Trophoblast cell (in vitro differentiated cells and primary cell): ENCODE results near the gene NCOA4.

ENCODE experiments used
- DNase-seq, 2 donors: peaks; one replicate each; pipeline ENCODE4 v3.0.0-alpha.2; 2016
- H2AFZ ChIP-seq: 2 replicates; pipeline ENCODE4 v1.6.1; 2013; ENCODE audit warnings: low read length, moderate library complexity, mild to moderate bottlenecking; ENCODE audit not compliant: insufficient read depth, poor library complexity
- H2AK5ac ChIP-seq: 2 replicates; pipeline ENCODE4 v1.6.1; 2013; ENCODE audit warnings: mild to moderate bottlenecking, low read length
- H2BK120ac ChIP-seq: 2 replicates; pipeline ENCODE4 v1.6.1; 2013; ENCODE audit warnings: low read length, mild to moderate bottlenecking, moderate library complexity; ENCODE audit not compliant: insufficient read depth, poor library complexity
- H2BK12ac ChIP-seq: 2 replicates; pipeline ENCODE4 v1.6.1; 2013; ENCODE audit warnings: mild to moderate bottlenecking, low read length, moderate library complexity
- H2BK5ac ChIP-seq: 2 replicates; pipeline ENCODE4 v1.6.1; 2013; ENCODE audit warnings: low read length, low read depth, moderate library complexity, mild to moderate bottlenecking; ENCODE audit not compliant: poor library complexity
- H3K14ac ChIP-seq: 2 replicates; pipeline ENCODE4 v1.6.1; 2013; ENCODE audit warnings: mild to moderate bottlenecking, low read length
- H3K18ac ChIP-seq: 2 replicates; pipeline ENCODE4 v1.6.1; 2013; ENCODE audit warnings: mild to moderate bottlenecking, low read length
- H3K23ac ChIP-seq: 2 replicates; pipeline ENCODE4 v1.6.1; 2013; ENCODE audit warnings: low read length
- H3K27ac ChIP-seq: 2 replicates; pipeline ENCODE4 v1.5.1; 2013; ENCODE audit warnings: low read depth, mild to moderate bottlenecking, inconsistent platforms, low read length, moderate library complexity
- H3K27me3 ChIP-seq: 2 replicates; pipeline ENCODE4 v1.6.1; 2013; ENCODE audit warnings: inconsistent platforms, mild to moderate bottlenecking, low read length, moderate library complexity; ENCODE audit not compliant: insufficient read depth
- H3K36me3 ChIP-seq, 2 experiments: 1 replicate in 1 of 2; 2 replicates in 1 of 2; pipeline ENCODE4 v1.6.1; 2013; ENCODE audit warnings: low read length in 2 of 2, mild to moderate bottlenecking in 2 of 2, moderate library complexity in 1 of 2; ENCODE audit not compliant: insufficient read depth in 2 of 2, control insufficient read depth in 1 of 2
- H3K4ac ChIP-seq: 2 replicates; pipeline ENCODE4 v1.6.1; 2013; ENCODE audit warnings: low read depth, mild to moderate bottlenecking, low read length, moderate library complexity
- H3K4me1 ChIP-seq, 2 experiments: 1 replicate in 1 of 2; 2 replicates in 1 of 2; pipeline ENCODE4 v1.6.1; 2013; ENCODE audit warnings: low read length in 2 of 2, mild to moderate bottlenecking in 2 of 2, moderate library complexity in 1 of 2; ENCODE audit not compliant: insufficient read depth in 2 of 2, control insufficient read depth in 1 of 2
- H3K4me2 ChIP-seq: 2 replicates; pipeline ENCODE4 v1.6.1; 2013; ENCODE audit warnings: inconsistent platforms, mild to moderate bottlenecking, low read length, moderate library complexity
- H3K4me3 ChIP-seq: 2 replicates; pipeline ENCODE4 v1.5.1; 2013; ENCODE audit warnings: mild to moderate bottlenecking, low read depth, low read length, inconsistent platforms
- H3K79me1 ChIP-seq: one replicate; pipeline ENCODE4 v1.6.1; 2013; ENCODE audit warnings: low read length
- H3K79me2 ChIP-seq: 2 replicates; pipeline ENCODE4 v1.6.1; 2013; ENCODE audit warnings: low read length, mild to moderate bottlenecking; ENCODE audit not compliant: control insufficient read depth, insufficient read depth, poor library complexity
- H3K9ac ChIP-seq: 2 replicates; pipeline ENCODE4 v1.6.1; 2013; ENCODE audit warnings: mild to moderate bottlenecking, low read length
- H3K9me3 ChIP-seq: 2 replicates; pipeline ENCODE4 v1.6.1; 2013; ENCODE audit warnings: low read depth, mild to moderate bottlenecking, control low read depth, inconsistent platforms, low read length; ENCODE audit not compliant: insufficient read depth
- H4K12ac ChIP-seq: 2 replicates; pipeline ENCODE4 v1.6.1; 2013; ENCODE audit warnings: low read depth, mild to moderate bottlenecking, low read length, moderate library complexity
- H4K8ac ChIP-seq: 2 replicates; pipeline ENCODE4 v1.6.1; 2013; ENCODE audit warnings: low read depth, mild to moderate bottlenecking, low read length, moderate library complexity
- H4K91ac ChIP-seq: one replicate; pipeline ENCODE4 v1.6.1; 2013; ENCODE audit warnings: low read depth, mild to moderate bottlenecking, low read length, moderate library complexity
- WGBS: extraction: QIAGEN DNeasy Blood & Tissue Kit; methylation state at CpG from one replicate; pipeline ENCODE4 v1.1.7; 2013; ENCODE audit warnings: missing lambda C conversion rate; ENCODE audit not compliant: insufficient read length, insufficient coverage; ENCODE audit errors: extremely low coverage; 5-methylcytosine and 5-hydroxymethylcytosine counted together

NCOA4 gene

DNA sequence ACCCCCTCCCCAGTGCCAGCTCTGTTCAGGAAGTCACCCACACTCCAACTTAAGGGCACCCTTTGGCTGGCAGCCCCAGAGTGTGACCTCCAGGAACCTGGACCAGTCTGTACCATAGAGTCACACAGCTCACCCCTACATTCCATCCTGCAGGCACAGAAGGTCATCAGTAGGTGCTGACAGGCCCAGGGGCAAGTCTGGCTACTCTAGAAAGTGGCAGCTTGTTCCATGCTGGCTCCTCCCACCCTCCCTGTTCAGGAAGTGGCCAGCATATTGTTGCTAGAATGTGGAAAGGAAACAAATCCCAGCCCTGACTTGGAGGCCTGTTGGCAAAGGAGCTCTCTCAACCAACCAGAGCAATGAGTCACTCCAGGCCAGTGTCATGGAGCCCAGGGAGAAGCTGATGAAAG is 3.2 kb upstream of the NCOA4 start:
- Histone ChIP-seq H3K27ac (peak overlapping the region; percentile 54), H3K4me3 (no peak overlapping the region), H3K9me3 (no peaks in the 10 kb centered on the region), H2AFZ (no peak overlapping the region), H3K79me2 (peaks cover 6% of the 10 kb centered on the region), H3K36me3 (no peaks in the 10 kb centered on the region), H3K4me1 (peaks cover 5 to 7% of the 10 kb centered on the region in 2 experiments), H3K9ac (no peak overlapping the region), H3K23ac (no peak overlapping the region), H2BK120ac (peak overlapping the region; percentile 26), H4K8ac (peak overlapping the region; percentile 77), H3K18ac (peak overlapping the region; percentile 7), H4K12ac (no peak overlapping the region), H3K4me2 (no peak overlapping the region), H2BK5ac (no peak overlapping the region), H3K27me3 (no peaks in the 10 kb centered on the region), H2AK5ac (peak overlapping the region; percentile 59), H3K79me1 (peaks cover 12% of the 10 kb centered on the region), H3K14ac (no peak overlapping the region), H4K91ac (peak overlapping the region; percentile 25), H2BK12ac (peak overlapping the region; percentile 47), H3K4ac (no peak overlapping the region)
- peak; percentile 68 to 82 for DNase-seq

DNA sequence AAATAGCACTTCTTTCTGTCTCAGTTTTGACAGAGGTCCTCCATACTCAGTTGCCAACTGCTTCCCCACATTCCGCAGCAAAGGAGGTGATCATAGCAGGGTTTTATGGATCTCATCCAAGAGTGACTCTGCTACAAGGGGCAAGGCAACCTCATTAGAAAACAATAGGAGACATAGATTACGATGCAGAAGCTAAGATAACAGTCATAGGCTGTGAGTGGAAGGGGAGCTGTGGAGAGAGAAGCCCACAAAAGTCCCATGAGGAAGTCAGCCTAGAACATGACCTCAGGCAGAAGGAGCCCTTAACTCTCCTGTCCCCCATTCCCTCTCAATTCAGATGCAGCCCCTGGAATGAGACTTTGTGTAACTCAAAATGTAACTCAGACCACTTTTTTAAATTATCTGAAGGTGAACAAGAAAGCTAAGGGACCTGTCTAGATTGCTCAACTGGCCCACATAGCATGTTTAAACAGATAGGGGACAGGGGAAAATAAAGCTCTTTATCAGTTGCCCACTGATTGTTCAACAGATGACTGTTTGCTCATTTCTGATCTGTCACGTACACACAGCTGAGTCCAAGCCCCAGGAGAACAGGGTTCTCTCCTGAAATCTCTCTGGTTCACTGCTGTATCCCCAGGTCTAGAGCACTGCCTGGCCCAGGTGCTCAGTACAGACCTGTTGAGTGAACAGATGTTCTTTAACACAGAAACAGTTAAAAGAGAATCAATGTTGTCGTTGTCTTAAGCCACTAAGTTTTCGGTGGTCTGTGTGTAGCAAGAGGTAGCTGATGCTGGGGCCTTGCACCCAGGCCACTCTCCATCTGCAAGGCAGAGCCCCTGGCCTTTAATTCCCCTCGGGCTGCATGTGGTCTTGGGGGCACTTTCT is 1.5 kb upstream of the NCOA4 start:
- Histone ChIP-seq H3K4me1 (peaks cover 5 to 7% of the 10 kb centered on the region in 2 experiments), H3K27me3 (no peaks in the 10 kb centered on the region), H3K9ac (no peak overlapping the region), H2AK5ac (no peak overlapping the region), H2BK120ac (peak overlapping the region; percentile 44), H2BK5ac (no peak overlapping the region), H3K79me2 (peaks cover 7% of the 10 kb centered on the region), H2AFZ (peak overlapping the region; percentile 23), H4K91ac (peak overlapping the region; percentile 19), H3K9me3 (no peaks in the 10 kb centered on the region), H3K4me2 (no peak overlapping the region), H3K4me3 (no peak overlapping the region), H2BK12ac (peak overlapping the region; percentile 69), H3K14ac (no peak overlapping the region), H3K18ac (no peak overlapping the region), H4K12ac (no peak overlapping the region), H4K8ac (peak overlapping the region; percentile 46), H3K36me3 (no peaks in the 10 kb centered on the region), H3K27ac (no peak overlapping the region), H3K4ac (no peak overlapping the region), H3K23ac (no peak overlapping the region), H3K79me1 (peaks cover 12% of the 10 kb centered on the region)
- peak; percentile 52 to 74 for DNase-seq
- no CpG with 5 or more reads among the region's 6 CpGs for WGBS

DNA sequence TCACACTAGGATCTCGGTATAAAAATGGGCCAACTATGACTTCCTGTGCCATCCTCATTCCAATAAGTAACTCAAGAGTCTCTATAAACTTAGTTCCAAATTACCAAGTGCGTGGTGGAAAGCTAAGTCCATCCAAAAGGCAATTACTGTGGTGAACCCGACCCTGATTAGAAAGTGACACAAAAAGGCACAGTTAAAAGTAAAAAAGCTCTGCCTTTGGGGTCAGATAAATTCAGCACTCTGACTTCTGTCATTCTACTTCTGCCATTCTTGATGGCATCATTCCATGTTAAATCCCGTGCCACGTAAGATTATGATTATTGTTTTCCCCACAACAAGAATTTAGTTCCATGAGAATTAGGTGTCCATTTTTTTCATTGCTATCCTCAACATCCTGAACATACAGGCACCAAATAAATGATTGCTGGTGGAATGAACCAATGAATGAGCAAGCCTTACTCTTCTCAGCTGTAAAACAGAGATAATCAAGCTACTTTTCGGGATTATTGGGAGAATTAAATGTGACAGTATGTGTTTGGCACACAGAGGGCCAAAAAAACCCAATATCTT is 877 bp downstream of the NCOA4 start:
- Histone ChIP-seq H3K9ac (peak overlapping the region; percentile 99), H3K4me1 (peaks cover 5 to 7% of the 10 kb centered on the region in 2 experiments), H2BK12ac (no peak overlapping the region), H2AFZ (no peak overlapping the region), H3K79me1 (peaks cover 10% of the 10 kb centered on the region), H2BK5ac (no peak overlapping the region), H3K4me3 (peak overlapping the region; percentile 98), H3K4ac (peak overlapping the region; percentile 37), H3K9me3 (no peaks in the 10 kb centered on the region), H2BK120ac (no peak overlapping the region), H3K27me3 (no peaks in the 10 kb centered on the region), H3K79me2 (peaks cover 7% of the 10 kb centered on the region), H3K14ac (peak overlapping the region; percentile 98), H3K18ac (no peak overlapping the region), H3K23ac (no peak overlapping the region), H2AK5ac (no peak overlapping the region), H3K36me3 (no peaks in the 10 kb centered on the region), H3K4me2 (peak overlapping the region; percentile 95), H4K8ac (no peak overlapping the region), H4K91ac (no peak overlapping the region), H4K12ac (no peak overlapping the region), H3K27ac (peak overlapping the region; percentile 90)
- DNase-seq: no peak
- WGBS: no CpG with 5 or more reads among the region's 6 CpGs

DNA sequence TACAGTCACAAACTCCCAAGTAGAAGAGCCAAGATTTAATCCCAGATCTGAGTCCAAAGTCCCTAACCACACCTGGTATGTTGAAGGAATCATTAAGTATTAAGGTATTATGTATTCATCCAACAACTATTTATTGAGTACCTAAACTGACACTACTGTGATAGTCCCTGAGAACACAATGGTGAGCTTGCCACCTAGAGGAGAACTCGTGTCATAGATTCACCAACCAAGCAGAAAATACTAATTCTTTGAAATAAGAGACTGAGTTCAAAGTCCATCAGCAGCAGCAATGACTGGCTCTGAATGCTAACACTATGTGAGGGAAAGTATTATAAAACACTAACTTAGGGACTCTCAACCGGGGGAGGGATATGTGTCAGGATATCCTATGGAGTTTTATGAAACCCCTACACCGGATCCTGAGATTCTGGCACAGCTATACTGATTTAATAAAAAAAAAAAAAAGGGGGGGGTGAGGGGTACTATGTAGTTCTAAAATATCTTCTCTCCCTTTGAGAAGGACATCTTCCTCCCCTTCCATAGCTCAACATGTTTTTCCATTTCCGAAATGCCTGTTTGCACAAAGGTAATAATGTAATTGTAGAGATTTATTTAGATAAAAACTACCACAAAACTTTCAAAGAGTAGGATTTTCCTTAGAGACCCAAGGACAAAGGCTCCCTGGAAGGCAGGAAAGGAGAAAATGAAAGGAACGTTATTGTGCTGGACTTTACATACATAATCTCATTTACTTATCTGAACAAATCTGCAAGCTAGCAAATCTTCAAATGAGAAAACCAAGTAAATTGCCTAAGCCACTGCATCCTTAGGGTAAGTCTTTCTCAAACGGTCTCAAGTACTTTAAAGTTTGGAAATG is 1.6 kb downstream of the NCOA4 start:
- Histone ChIP-seq H3K36me3 (no peaks in the 10 kb centered on the region), H3K4me1 (peaks cover 5 to 7% of the 10 kb centered on the region in 2 experiments), H3K14ac (no peak overlapping the region), H4K91ac (no peak overlapping the region), H4K8ac (no peak overlapping the region), H3K18ac (no peak overlapping the region), H3K27ac (no peak overlapping the region), H3K9me3 (no peaks in the 10 kb centered on the region), H4K12ac (no peak overlapping the region), H3K23ac (no peak overlapping the region), H3K79me2 (peaks cover 7% of the 10 kb centered on the region), H2AK5ac (no peak overlapping the region), H2AFZ (no peak overlapping the region), H2BK5ac (no peak overlapping the region), H3K27me3 (no peaks in the 10 kb centered on the region), H3K4ac (no peak overlapping the region), H2BK120ac (no peak overlapping the region), H3K4me3 (no peak overlapping the region), H3K9ac (no peak overlapping the region), H3K4me2 (peak overlapping the region; percentile 95), H2BK12ac (no peak overlapping the region), H3K79me1 (peaks cover 10% of the 10 kb centered on the region)
- WGBS: no CpG with 5 or more reads among the region's 6 CpGs
- peak; percentile 66 to 88 for DNase-seq
